Spleen (tissue), 7 donors: ENCODE results near the gene AK1.

Experiments used
- POLR2A ChIP-seq, 3 donors: fragments of 450-650 bp; IDR thresholded peaks; one replicate each; pipeline ENCODE4 v1.5.1; 2017; ENCODE audit warnings: antibody characterized with exemption in 3 of 3, mild to moderate bottlenecking in 1 of 3
- TF ChIP-seq, protein P1 (sequence below), 11 experiments: fragments of 200-600 bp in 7 of 11; fragments of 450-650 bp in 4 of 11; sonication (generic) in 4 of 11; IDR thresholded peaks in 8 of 11; conservative IDR thresholded peaks in 3 of 11; 1 replicate in 7 of 11; 2 replicates in 4 of 11; pipeline versions ENCODE4 v1.4.0 to v1.8.0; 2016 to 2021; ENCODE audit warnings: antibody characterized with exemption in 11 of 11, inconsistent platforms in 4 of 11, mild to moderate bottlenecking in 1 of 11
- donor health status: DM: no; HTN: no; CAD: no; lungs with moderate emphysema.
- donor health status: DM: no; HTN: no; CAD: no.
- donor health status: DM: no; HTN: no; CAD: no.

GRCh38 chr9:127867356-127868277, 9.9 kb downstream of the AK1 start:
- TF ChIP-seq POLR2A (IDR thresholded peaks at IDR 0.05), result no peak
- TF ChIP-seq, protein P1, sequence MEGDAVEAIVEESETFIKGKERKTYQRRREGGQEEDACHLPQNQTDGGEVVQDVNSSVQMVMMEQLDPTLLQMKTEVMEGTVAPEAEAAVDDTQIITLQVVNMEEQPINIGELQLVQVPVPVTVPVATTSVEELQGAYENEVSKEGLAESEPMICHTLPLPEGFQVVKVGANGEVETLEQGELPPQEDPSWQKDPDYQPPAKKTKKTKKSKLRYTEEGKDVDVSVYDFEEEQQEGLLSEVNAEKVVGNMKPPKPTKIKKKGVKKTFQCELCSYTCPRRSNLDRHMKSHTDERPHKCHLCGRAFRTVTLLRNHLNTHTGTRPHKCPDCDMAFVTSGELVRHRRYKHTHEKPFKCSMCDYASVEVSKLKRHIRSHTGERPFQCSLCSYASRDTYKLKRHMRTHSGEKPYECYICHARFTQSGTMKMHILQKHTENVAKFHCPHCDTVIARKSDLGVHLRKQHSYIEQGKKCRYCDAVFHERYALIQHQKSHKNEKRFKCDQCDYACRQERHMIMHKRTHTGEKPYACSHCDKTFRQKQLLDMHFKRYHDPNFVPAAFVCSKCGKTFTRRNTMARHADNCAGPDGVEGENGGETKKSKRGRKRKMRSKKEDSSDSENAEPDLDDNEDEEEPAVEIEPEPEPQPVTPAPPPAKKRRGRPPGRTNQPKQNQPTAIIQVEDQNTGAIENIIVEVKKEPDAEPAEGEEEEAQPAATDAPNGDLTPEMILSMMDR (IDR thresholded peaks at IDR 0.05 in 8 of 11, conservative IDR thresholded peaks at IDR 0.05 in 3 of 11), result no peak
